HG02642 (cell line): ENCODE results near the gene CRIP1.
A peak's percentile ranks its signal among the peaks of the same experiment; 100 is the strongest.

ENCODE experiments used
- ATAC-seq: cut with Tn5 transposase; IDR thresholded peaks from one replicate; pipeline ENCODE4 v1.9.1; 2021; ENCODE audit warnings: mild to moderate bottlenecking; ENCODE audit not compliant: unreplicated experiment, poor library complexity

CRIP1 gene

DNA sequence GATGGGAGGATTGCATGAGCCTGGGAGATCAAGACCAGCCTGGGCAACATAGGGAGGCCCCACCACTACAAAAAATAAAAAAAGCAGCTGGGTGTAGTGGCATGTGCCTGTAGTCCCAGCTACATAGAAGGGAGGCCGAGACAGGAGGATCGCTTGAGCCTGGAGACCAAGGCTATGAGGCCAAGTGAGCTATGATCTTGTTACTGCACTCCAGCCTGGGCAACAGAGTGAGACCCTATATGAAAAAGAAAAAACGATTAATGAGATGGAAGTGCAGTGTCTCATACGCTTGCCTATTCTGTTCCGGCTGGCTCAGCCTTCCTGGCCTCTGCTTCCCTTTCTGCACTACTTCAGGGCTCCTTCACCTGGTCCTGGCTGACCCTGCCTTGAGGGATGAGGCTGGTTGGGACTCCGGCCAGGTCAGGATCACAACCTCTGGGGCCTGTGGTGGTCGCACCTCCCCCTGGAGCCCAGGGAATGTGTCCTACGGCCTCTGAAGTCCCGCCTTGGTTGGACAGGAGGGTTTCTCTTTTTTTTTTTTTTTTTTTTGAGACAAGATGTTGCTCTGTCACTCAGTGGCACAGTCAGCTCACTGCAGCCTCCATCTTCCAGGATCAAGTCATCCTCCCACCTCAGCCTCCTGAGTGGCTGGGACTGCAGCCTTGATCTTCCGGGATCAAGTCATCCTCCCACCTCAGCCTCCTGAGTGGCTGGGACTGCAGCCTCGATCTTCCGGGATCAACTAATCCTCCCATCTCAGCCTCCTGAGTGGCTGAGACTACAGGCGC is 15.0 kb downstream of the CRIP1 start:
- no peak for ATAC-seq

DNA sequence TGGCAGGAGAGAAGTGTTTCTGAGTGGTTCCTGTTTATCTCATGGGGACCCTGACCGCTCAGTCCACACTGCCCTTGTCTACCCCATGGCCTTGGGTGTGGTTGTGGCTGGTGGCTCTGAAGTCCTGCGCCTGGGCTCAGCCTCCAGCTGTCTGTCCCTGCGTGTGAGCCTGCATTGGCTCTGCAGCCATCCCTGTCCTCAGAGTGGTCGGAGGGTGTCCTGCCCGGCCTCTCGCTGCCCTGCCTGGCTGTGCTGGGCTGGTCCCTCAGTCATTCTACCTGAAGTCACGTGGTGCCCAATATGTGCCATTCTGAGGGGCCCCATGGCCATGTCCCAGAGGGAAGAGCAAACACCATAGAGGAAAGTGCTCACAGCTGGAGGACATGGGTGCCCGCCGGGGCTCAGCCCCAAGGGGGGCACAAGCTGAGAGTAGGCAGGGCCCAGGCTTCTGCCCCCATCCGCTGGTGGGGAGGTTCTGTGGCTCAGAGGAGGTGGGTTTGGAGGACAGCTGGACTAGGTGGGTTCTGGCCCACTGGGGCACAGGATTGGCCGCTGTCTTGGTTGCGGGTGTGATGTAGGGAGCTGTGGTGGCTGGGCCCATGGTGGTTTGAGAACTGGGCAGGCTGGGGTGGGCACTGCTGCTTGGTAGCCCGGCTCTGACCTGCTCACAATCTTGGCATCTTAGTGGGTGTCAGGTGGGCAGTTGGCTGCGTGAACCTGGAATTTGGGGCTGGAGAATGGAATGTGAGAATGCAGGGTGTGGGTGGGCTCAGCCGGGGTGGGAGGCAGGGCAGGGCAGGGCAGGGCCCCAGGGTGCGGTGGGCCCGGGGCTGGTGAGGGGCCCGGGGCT is 16.0 kb downstream of the CRIP1 start:
- ATAC-seq: no peak

DNA sequence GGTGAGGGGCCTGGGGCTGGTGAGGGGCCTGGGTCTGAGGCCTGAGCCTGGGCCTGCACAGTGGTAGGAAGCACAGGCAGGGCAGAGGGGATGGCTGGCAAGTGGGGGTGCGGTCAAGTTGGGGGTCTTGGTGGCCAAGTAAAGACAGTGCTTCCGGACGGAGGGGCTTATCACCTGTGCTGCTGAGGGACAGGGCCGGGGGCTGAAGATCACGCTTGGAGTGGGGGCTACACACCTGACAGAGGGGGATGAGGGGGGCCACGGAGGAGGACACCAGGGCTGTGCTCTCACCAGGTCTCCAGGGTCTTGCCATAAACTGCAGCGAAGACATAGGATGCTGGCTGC is 16.6 kb downstream of the CRIP1 start:
- ATAC-seq: no peak

DNA sequence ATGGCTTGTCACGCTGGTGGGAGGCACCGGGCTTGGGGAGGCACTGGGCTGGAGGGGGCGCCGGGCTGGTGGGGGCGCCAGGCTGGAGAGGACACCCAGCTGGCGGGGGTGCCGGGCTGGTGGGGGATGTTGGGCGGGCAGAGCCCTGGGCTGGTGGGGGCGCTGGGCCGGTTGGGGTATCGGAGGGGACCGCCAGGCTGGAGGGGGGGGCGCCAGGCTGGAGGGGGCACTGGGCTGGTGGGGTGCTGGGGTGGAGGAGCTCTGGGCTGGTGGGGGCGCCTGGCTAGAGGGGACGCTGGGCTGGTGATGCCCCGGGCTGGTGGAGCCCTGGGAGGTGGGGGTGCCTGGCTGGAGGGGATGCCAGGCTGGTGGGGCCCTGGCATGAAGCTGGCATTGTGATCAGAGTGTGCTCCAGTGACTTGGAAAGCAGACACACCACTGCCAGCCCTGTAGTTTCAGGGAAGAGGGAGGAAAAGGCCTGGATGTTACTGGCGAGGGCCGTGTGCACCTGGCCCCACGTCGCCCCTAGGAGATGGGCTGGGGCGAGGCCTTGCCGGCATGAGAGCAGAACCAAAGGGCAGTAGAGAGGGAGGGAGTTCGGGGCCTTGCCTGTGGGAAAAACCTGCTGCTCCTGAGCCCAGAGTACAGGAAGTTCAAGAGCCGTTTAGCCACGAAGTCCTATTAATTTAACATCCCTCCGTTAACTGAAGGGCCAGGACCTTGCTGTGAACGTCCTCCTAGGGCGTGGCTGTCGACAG is 17.4 kb downstream of the CRIP1 start:
- ATAC-seq: no peak

DNA sequence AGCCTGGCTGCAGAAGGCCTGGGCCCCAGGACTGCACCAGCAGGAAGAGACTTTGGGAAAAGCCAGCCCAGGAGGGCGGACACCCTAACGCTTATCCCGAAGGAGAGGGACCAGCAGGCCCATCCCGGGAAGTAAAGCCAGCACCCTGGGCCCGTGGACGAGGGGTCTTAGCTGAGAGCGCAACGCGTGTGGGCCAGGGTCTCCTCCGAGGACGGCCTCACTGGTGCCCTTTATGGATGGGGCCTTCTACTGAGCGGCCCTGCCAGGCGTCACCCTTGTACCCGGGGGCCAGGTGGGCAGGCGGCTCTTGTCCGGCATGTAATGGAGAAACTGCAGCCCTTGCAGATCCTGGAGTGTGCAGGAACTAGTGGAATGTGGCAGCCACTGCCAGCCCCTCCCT is 18.4 kb downstream of the CRIP1 start:
- ATAC-seq: no peak

DNA sequence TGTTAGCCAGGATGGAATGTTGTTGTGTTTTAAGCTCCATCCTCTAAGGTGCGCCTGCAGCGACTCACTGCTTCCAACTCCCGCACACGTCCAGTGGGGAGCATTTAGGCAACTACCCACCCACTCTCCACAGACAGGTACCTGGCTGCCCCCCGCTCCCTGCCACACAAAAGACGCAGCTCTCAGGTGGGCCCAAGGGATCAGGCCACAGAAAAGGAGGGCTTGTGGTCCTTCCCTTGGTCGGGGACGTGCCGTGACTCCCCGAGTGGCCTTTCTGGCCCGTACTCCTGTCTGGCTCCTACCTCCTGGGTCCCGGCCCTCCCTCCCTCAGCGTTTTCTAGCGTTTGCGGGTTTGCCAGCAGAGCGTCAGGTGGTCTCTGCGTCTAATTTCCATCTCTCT is 20.6 kb downstream of the CRIP1 start:
- no peak for ATAC-seq

- no peak for ATAC-seq
Observed at GRCh38 chr14:105508069-105508468, 21.4 kb downstream of the CRIP1 start.

DNA sequence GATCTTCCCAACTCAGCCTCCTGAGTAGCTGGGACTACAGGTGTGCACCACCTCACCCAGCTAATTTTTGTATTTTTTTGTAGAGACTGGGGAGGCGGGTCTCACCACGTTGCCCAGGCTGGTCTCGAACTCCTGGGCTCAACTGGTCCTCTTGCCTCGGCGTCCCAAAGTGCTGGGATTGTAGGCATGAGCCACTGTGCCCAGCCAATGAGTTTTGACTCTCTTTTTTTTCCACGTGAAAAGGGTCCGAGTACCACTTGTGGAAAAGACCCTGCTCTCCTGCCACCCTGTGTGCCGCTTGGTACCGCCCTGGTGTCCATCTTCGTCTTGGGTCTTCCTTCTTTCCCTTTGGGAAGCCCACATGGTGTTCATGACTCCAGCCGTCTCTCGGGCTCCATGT is 21.9 kb downstream of the CRIP1 start:
- no peak for ATAC-seq

DNA sequence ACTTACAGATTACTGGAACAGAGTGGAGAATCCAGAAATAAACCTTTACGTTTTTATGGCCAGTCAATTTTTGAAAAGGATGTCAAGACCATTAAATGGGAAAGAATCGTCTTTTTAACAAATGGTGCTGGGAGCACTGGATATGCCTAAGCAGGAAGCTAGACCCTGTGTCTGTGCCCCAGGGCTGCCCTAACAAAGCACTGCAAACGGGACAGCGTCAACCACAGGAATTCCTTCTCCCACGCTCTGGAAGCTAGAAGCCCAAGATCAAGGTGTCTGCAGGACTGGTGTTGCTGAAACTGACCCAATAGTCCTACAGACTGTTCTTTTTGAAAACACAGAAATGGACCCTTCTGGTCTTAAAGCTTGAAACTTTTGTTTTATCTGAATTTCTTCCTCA is 30.4 kb downstream of the CRIP1 start:
- no peak for ATAC-seq

GRCh38 chr14:105519946-105520698 is 33.4 kb downstream of the CRIP1 start:
- no peak for ATAC-seq

DNA sequence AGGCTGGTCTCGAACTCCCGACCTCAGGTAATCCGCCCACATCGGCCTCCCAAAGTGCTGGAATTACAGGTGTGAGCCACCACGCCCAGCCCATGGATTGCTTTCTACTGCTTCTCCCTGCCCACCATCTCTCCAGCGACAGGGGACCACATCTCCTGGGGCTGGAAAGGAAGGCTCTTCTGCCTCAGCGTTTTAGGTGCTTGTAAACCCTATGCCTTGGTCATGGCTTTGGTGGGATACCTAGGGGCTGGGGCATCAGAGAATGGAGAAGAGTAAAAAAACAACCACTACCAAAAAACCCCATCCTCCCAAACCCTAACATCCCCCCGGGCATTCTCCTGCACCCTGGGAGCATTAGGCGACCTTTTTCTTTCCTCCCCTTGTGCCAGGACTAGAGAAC is 38.6 kb downstream of the CRIP1 start:
- ATAC-seq: no peak

DNA sequence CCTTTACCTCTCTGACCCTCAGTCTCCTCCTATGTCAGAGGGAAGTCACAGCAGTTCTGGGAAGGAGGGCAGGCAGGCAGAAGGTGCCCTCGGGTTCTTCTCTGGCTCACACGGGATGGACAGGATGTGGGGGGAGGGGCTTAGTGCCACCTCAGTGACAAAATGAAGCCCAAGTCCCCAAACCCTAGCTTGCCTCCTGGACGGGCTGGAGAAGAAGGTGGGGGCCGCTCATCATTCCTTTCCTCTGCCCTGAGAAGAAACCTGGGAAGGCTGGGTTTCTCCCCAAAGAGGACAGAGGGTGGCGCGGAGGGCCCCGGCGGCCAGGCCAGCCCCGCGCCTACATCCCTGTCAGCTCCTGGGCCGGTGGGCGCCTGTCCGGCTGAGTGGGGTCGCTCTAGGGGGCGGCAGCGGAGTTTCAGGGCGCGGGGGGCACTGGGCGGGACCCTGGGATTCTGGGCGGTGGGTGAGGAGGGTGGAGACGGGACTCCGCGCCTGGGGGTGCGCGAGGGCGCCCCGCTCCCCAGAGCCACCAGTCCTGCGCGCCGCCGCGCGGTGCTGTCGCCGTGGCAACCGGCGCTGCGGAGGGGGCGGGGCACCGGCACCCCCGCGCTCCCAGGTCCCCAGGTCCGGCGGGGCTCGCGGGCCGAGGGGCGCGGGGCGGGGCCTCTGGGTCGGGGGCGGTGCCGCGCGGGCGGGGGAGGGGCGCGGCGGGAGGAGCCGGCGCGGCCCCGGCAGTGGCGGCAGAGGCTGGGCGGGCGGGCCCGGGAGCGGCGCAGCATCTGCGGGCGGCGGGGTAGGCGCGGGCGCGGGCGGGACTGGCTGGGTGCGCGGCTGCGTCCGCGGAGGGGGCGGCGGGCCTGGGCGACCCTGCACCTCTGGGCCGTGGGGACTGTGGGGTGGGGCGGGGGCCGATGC is 39.4 kb downstream of the CRIP1 start, which contains the start of gene TMEM121:
TSS of gene TMEM121 (plus strand) at position 723 of the 915 bp plus-strand sequence. CDS start 2,252 bp downstream, outside the sequence.
- no peak for ATAC-seq

GRCh38 chr14:105526776-105527380 is 40.2 kb downstream of the CRIP1 start:
- no peak for ATAC-seq

DNA sequence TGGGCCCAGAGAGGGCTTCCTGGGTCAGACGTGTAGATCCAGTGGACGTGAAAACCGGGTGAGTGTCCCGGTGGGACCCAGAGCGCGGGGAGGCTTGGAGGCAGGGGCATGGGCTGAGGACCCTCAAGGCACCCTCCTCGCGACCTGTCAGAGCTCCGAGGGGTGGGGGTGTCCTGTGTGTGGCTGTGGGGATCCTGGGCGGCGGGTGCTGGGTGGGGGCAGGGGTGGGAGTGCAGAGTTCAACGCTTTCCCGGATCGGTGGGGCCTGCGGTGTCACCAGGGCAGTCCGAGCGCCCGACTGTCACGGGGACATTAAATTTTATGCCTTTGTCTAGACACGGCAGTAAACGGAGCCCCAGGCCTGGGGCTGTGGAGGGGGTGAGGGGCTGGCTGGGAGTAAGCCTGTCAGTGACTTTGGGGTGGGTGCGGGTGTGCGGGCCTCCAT is 40.7 kb downstream of the CRIP1 start:
- ATAC-seq: no peak

GRCh38 chr14:105527826-105528585 is 41.3 kb downstream of the CRIP1 start:
- peak; percentile 51 for ATAC-seq

GRCh38 chr14:105528586-105529318 is 42.1 kb downstream of the CRIP1 start:
- ATAC-seq: peak; percentile 10

GRCh38 chr14:105529319-105529568 is 42.6 kb downstream of the CRIP1 start:
- no peak for ATAC-seq
